HepG2 (cell line): ENCODE measurements around the gene EFNA2. TPM values are rescaled to one million over a fixed set of nuclear protein-coding genes. Genes with fewer than 3 reads are reported as not detected.

Source experiments
- ETV6 ChIP-seq: sonication (generic); formaldehyde crosslinking; conservative IDR thresholded peaks from 2 replicates; pipeline ENCODE4 v1.4.0; 2020; ENCODE audit warnings: missing genetic modification reagents
- GATAD2A ChIP-seq: IDR thresholded peaks from 2 replicates; pipeline ENCODE4 v1.6.1; 2016
- JDP2 ChIP-seq: sonication (generic); formaldehyde crosslinking; IDR thresholded peaks from 2 replicates; pipeline ENCODE4 v1.8.1; 2022; ENCODE audit warnings: missing genetic modification reagents, borderline replicate concordance
- TMF1 ChIP-seq: sonication (generic); formaldehyde crosslinking; IDR thresholded peaks from 2 replicates; pipeline ENCODE4 v1.8.1; 2022; ENCODE audit warnings: low read depth, missing genetic modification reagents
- ZIK1 ChIP-seq: sonication (generic); formaldehyde crosslinking; IDR thresholded peaks from 2 replicates; pipeline ENCODE4 v1.5.0; 2020; ENCODE audit warnings: mild to moderate bottlenecking, low read depth, missing genetic modification reagents, borderline replicate concordance
- ZNF546 ChIP-seq: sonication (generic); formaldehyde crosslinking; conservative IDR thresholded peaks from 2 replicates; pipeline ENCODE4 v1.8.1; 2023; ENCODE audit warnings: mild to moderate bottlenecking, missing genetic modification reagents
- ZNF616 ChIP-seq: sonication (generic); formaldehyde crosslinking; IDR thresholded peaks from 2 replicates; pipeline ENCODE4 v1.5.0; 2020; ENCODE audit warnings: low read depth, mild to moderate bottlenecking, missing genetic modification reagents
- ZNF776 ChIP-seq: sonication (generic); formaldehyde crosslinking; IDR thresholded peaks from 2 replicates; pipeline ENCODE4 v1.4.0; 2020; ENCODE audit warnings: mild to moderate bottlenecking, missing genetic modification reagents
- polyA plus RNA-seq, 8 experiments: library from polyadenylated mRNA; depleted of rRNA in 3 of 8; stranded (reverse) in 7 of 8; unstranded in 1 of 8; fragments of >200 nt; fragmentation: Illumina TruSeq in 4 of 8; extraction: Trizol in 4 of 8; gene quantifications; 2 replicates each; pipeline versions ENCODE4 v1.2.1 to v1.2.3, GENCODE V29; 2011 to 2016; ENCODE audit warnings: low read depth in 4 of 8, missing spikeins in 1 of 8, mixed read lengths in 1 of 8; ENCODE audit not compliant: insufficient read depth in 1 of 8
- total RNA-seq, 5 experiments: library from RNA; depleted of rRNA; stranded (reverse); fragments of >200 nt; fragmentation: Illumina TruSeq; extraction: Trizol; gene quantifications; 2 replicates each; pipeline ENCODE4 v1.2.3, GENCODE V29; 2016; ENCODE audit warnings: low read depth in 1 of 5
- TF ChIP-seq, protein P1 (sequence below): sonication (generic); formaldehyde crosslinking; IDR thresholded peaks from 2 replicates; pipeline ENCODE4 v1.4.0; 2020; ENCODE audit warnings: missing genetic modification reagents
- TF ChIP-seq, protein P2 (sequence below): IDR thresholded peaks from 2 replicates; pipeline ENCODE4 v1.6.1; 2016; ENCODE audit warnings: mild to moderate bottlenecking
- TF ChIP-seq, protein P3 (sequence below): sonication (generic); formaldehyde crosslinking; IDR thresholded peaks from 2 replicates; pipeline ENCODE4 v1.5.0; 2020; ENCODE audit warnings: mild to moderate bottlenecking, missing genetic modification reagents, borderline replicate concordance
- TF ChIP-seq, protein P4 (sequence below), 2 experiments: sonication (generic) in 1 of 2; formaldehyde crosslinking in 1 of 2; IDR thresholded peaks; 2 replicates each; pipeline versions ENCODE4 v1.4.0 to v1.6.1; 2016 to 2020; ENCODE audit warnings: borderline replicate concordance in 1 of 2, low read depth in 1 of 2, mild to moderate bottlenecking in 1 of 2, missing genetic modification reagents in 1 of 2

The EFNA2 gene
- total and polyA plus RNA-seq, 2 of the 13 experiments (the other 11 are each of a cell fraction or from before 2014, with no cell fraction given) = 6.0 to 9.9 TPM

DNA sequence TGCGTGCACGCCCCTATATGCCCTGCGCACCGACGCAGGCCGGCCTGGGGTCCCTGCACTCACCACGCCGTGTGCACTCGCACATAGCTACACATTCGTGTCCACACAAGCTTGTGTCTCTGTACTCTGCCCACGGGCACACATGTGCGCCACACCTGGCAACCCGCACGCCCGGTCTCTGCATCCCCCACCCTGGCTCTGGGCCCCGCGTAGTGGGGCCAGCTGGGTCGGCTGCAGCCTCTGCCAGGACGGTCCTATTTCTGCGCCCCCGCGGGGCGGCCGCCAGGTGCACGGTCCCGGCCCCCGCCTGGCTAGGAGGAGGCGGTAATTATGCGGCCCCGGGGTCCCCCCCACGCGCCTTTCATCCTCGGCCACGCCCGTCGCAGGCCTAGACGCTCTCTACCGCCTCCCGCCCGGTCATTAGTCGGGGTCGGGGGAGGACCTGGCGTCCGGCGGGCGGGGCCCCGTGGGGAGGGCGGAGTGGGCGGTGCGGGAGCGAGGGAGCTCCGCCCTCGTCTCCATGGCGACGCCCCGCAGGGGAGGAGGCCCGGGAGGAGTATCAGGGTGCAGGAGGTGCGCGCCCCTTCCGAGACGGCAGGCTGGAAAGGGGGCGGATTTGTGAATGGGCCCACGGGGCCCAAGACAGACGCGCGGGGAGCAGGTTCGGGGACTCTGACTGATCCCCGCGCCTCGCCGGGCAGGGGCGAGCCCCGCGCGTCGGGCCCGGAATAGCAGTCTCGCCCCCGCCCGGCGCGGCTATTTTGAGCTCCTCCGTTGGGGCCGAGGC, 19.4 kb upstream of the EFNA2 start (continued):
- TF ChIP-seq, protein P1, sequence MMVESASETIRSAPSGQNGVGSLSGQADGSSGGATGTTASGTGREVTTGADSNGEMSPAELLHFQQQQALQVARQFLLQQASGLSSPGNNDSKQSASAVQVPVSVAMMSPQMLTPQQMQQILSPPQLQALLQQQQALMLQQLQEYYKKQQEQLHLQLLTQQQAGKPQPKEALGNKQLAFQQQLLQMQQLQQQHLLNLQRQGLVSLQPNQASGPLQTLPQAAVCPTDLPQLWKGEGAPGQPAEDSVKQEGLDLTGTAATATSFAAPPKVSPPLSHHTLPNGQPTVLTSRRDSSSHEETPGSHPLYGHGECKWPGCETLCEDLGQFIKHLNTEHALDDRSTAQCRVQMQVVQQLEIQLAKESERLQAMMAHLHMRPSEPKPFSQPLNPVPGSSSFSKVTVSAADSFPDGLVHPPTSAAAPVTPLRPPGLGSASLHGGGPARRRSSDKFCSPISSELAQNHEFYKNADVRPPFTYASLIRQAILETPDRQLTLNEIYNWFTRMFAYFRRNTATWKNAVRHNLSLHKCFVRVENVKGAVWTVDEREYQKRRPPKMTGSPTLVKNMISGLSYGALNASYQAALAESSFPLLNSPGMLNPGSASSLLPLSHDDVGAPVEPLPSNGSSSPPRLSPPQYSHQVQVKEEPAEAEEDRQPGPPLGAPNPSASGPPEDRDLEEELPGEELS (CRISPR knock-in tag) = peak; percentile 74
- TF ChIP-seq ETV6 (CRISPR knock-in tag) (0 out of 2 replicates have a peak, but pooled peaks have one; percentile 15), ZNF616 (CRISPR knock-in tag) (0 out of 2 replicates have a peak, but pooled peaks have one; percentile 57), GATAD2A (peak; percentile 51; the same call in 1 of the 2 replicates), TMF1 (CRISPR knock-in tag) (no peak; the same call in 1 of the 2 replicates), JDP2 (no peak), ZNF776 (peak; percentile 48; the same call in 1 of the 2 replicates), ZNF546 (CRISPR knock-in tag) (peak; percentile 72), ZIK1 (CRISPR knock-in tag) (peak; percentile 19; the same call in 1 of the 2 replicates)
- TF ChIP-seq, protein P2, sequence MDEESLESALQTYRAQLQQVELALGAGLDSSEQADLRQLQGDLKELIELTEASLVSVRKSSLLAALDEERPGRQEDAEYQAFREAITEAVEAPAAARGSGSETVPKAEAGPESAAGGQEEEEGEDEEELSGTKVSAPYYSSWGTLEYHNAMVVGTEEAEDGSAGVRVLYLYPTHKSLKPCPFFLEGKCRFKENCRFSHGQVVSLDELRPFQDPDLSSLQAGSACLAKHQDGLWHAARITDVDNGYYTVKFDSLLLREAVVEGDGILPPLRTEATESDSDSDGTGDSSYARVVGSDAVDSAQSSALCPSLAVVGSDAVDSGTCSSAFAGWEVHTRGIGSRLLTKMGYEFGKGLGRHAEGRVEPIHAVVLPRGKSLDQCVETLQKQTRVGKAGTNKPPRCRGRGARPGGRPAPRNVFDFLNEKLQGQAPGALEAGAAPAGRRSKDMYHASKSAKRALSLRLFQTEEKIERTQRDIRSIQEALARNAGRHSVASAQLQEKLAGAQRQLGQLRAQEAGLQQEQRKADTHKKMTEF = peak; percentile 84
- TF ChIP-seq, protein P3, sequence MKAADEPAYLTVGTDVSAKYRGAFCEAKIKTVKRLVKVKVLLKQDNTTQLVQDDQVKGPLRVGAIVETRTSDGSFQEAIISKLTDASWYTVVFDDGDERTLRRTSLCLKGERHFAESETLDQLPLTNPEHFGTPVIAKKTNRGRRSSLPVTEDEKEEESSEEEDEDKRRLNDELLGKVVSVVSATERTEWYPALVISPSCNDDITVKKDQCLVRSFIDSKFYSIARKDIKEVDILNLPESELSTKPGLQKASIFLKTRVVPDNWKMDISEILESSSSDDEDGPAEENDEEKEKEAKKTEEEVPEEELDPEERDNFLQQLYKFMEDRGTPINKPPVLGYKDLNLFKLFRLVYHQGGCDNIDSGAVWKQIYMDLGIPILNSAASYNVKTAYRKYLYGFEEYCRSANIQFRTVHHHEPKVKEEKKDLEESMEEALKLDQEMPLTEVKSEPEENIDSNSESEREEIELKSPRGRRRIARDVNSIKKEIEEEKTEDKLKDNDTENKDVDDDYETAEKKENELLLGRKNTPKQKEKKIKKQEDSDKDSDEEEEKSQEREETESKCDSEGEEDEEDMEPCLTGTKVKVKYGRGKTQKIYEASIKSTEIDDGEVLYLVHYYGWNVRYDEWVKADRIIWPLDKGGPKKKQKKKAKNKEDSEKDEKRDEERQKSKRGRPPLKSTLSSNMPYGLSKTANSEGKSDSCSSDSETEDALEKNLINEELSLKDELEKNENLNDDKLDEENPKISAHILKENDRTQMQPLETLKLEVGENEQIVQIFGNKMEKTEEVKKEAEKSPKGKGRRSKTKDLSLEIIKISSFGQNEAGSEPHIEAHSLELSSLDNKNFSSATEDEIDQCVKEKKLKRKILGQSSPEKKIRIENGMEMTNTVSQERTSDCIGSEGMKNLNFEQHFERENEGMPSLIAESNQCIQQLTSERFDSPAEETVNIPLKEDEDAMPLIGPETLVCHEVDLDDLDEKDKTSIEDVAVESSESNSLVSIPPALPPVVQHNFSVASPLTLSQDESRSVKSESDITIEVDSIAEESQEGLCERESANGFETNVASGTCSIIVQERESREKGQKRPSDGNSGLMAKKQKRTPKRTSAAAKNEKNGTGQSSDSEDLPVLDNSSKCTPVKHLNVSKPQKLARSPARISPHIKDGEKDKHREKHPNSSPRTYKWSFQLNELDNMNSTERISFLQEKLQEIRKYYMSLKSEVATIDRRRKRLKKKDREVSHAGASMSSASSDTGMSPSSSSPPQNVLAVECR (CRISPR knock-in tag) = peak; percentile 79; the same call in 1 of the 2 replicates
- TF ChIP-seq, protein P4, sequence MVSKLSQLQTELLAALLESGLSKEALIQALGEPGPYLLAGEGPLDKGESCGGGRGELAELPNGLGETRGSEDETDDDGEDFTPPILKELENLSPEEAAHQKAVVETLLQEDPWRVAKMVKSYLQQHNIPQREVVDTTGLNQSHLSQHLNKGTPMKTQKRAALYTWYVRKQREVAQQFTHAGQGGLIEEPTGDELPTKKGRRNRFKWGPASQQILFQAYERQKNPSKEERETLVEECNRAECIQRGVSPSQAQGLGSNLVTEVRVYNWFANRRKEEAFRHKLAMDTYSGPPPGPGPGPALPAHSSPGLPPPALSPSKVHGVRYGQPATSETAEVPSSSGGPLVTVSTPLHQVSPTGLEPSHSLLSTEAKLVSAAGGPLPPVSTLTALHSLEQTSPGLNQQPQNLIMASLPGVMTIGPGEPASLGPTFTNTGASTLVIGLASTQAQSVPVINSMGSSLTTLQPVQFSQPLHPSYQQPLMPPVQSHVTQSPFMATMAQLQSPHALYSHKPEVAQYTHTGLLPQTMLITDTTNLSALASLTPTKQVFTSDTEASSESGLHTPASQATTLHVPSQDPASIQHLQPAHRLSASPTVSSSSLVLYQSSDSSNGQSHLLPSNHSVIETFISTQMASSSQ (IDR thresholded peaks at IDR 0.05; ENCODE audit: low read depth) = no peak
- TF ChIP-seq, protein P4 (CRISPR knock-in tag; IDR thresholded peaks at IDR 0.05; ENCODE audit: borderline replicate concordance) = peak; percentile 42; the same call in 1 of the 2 replicates
